ENCODE data around the gene NPRL2.

Gene NPRL2

GRCh38 chr3:50327129-50327528, 23.4 kb downstream of the NPRL2 start:
- DNase-seq (ENCODE audit: low spot score), result no peak
- peak overlapping the region; percentile 99 for H3K4me3 ChIP-seq
- peak overlapping the region; percentile 80 to 85 for H3K27ac ChIP-seq
- TF ChIP-seq, protein P1, sequence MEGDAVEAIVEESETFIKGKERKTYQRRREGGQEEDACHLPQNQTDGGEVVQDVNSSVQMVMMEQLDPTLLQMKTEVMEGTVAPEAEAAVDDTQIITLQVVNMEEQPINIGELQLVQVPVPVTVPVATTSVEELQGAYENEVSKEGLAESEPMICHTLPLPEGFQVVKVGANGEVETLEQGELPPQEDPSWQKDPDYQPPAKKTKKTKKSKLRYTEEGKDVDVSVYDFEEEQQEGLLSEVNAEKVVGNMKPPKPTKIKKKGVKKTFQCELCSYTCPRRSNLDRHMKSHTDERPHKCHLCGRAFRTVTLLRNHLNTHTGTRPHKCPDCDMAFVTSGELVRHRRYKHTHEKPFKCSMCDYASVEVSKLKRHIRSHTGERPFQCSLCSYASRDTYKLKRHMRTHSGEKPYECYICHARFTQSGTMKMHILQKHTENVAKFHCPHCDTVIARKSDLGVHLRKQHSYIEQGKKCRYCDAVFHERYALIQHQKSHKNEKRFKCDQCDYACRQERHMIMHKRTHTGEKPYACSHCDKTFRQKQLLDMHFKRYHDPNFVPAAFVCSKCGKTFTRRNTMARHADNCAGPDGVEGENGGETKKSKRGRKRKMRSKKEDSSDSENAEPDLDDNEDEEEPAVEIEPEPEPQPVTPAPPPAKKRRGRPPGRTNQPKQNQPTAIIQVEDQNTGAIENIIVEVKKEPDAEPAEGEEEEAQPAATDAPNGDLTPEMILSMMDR (IDR thresholded peaks at IDR 0.05), result no peak

DNA sequence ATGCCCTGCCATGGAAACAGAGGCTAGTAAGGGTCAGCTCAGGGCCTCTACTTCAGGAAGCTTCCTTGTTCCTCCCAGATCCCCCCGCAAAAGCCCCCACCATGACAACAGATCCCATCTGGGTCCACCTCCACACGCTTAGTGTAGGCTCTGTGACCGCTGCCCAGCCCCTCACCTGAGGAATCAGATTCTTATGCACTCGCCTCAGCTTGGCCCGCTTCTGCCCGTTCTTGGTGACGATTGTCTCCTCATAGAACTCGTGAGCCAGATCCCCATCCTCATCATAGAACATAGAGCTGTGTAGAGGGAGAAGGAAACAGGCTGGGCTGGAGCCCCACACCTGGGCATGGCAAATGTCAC, 24.4 kb downstream of the NPRL2 start:
- no peak for DNase-seq (ENCODE audit: low spot score)
- H3K27ac ChIP-seq, result peak overlapping the region in 1 of 2 donors; percentile 3
- H3K4me3 ChIP-seq, result no peak overlapping the region
- TF ChIP-seq, protein P1 (IDR thresholded peaks at IDR 0.05), result no peak

DNA sequence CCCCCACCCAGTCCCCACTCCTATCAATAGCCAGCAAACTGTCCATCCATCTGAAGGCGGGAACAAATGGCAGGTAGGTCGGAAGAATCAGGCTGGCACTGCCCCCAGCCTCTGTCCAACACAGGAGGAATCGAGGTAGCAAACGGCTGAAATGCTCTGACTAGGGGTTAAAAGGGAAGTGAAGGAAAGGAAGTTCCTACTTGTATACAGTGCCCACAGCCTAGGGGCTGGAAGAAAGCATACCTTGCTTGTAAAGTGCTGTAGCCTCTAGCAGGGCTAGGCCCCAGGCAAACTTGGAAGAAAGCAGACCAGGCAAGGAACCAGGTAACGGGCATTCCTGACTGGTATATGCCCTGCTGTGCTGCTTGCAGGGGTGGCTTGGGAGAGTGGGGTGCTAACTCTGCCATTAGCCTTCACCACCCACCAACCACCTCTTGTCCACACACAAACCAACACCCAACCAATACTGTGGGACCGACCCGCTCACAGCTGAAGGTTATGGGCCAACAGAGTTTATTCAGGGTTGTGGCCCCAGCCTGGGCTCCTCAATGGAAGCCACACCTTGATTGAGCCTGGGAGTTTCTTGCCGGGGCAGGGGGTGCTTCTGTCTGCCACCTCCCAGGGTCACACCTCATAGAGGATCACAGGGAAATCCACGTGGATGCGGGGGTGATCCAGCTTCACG, 24.9 kb downstream of the NPRL2 start:
- Histone ChIP-seq H3K4me3 (no peak overlapping the region), H3K27ac (peak overlapping the region in 1 of 2 donors; percentile 3)
- TF ChIP-seq, protein P1 (IDR thresholded peaks at IDR 0.05), result no peak
- DNase-seq (ENCODE audit: low spot score), result no peak

DNA sequence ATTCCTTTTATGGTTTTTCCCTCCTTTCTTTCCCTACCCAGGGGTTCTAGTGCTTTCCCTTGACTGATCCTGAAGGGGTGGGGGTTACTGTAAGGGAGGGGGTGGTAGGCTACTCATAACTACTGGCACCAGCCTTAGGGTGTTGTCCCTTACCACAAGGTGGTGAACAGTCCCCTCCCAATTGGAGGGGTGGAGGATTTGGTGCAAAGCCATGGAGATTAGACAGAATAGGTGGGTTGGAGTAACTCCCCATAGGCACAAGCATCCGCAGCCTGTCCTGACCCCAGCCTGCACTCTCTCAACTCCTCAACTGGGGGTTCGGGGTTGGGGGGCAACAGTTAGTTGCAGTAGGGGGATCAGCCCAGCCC, 25.5 kb downstream of the NPRL2 start:
- TF ChIP-seq, protein P1 (IDR thresholded peaks at IDR 0.05), result no peak
- no peak for DNase-seq (ENCODE audit: low spot score)
- H3K4me3 ChIP-seq, result no peak overlapping the region
- H3K27ac ChIP-seq, result peak overlapping the region in 1 of 2 donors; percentile 3

GRCh38 chr3:50324351-50325112, 26.0 kb downstream of the NPRL2 start:
- peak overlapping the region in 1 of 2 donors; percentile 91 for H3K27ac ChIP-seq
- DNase-seq (ENCODE audit: low spot score), result no peak
- TF ChIP-seq, protein P1 (IDR thresholded peaks at IDR 0.05), result peak; percentile 68
- no peak overlapping the region for H3K4me3 ChIP-seq

DNA sequence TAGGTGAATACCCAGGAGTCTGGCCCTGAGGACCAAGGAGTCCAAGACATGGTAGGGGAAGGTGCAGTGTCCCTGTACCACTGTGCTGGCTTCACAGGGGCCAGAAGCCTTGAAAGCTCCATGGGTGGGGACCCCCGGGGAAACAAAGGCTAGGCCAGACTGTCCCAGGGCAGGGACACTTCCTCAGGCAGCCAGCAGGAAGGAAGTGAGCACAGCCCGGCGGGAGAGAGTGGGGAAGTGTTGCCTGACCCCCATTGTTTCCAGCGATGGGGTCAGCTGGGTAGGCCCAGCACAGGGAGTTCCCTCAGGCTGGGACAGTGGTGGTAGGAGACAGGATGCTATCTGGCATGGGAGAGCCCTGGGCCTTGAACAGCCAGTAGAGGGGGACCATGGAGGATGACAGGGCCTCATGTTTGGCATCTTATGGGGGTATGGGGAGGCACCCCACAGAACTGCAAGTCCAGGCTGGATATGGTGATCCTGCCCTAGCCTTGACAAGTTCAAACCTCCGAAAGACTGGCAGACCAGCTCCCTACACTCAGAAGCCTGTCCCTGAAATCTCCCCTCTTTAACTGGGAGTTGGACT, 26.9 kb downstream of the NPRL2 start:
- TF ChIP-seq, protein P1 (IDR thresholded peaks at IDR 0.05), result no peak
- Histone ChIP-seq H3K4me3 (no peak overlapping the region), H3K27ac (peak overlapping the region; percentile 52 to 91)
- no peak for DNase-seq (ENCODE audit: low spot score)
